SJSA1 (cell line): ENCODE data around the gene SDK2. TPM values are rescaled to one million over a fixed set of nuclear protein-coding genes. Genes with fewer than 3 reads are reported as not detected.

Experiments
- DNase-seq, 2 experiments: peaks; one replicate each; pipeline ENCODE4 v3.0.0-alpha.2; 2015 to 2020; ENCODE audit warnings: low spot score in 2 of 2, low read depth in 1 of 2
- H3K27ac ChIP-seq: fragments of 250-450 bp; sonication (Bioruptor Pico); 2 replicates; pipeline ENCODE4 v1.5.1; 2020; ENCODE audit warnings: mild to moderate bottlenecking, moderate library complexity
- H3K27me3 ChIP-seq: fragments of 250-450 bp; sonication (Bioruptor Pico); replicated peaks from 2 replicates; pipeline ENCODE4 v1.5.1; 2020; ENCODE audit warnings: mild to moderate bottlenecking, moderate library complexity
- H3K36me3 ChIP-seq: fragments of 250-450 bp; sonication (Bioruptor Pico); 2 replicates; pipeline ENCODE4 v1.5.1; 2020; ENCODE audit warnings: mild to moderate bottlenecking
- H3K4me1 ChIP-seq: fragments of 250-450 bp; sonication (Bioruptor Pico); replicated peaks from 2 replicates; pipeline ENCODE4 v1.6.1; 2021; ENCODE audit warnings: mild to moderate bottlenecking
- H3K4me3 ChIP-seq: fragments of 250-450 bp; sonication (Bioruptor Pico); 2 replicates; pipeline ENCODE4 v1.5.1; 2020; ENCODE audit warnings: mild to moderate bottlenecking
- H3K9me3 ChIP-seq: fragments of 250-450 bp; sonication (Bioruptor Pico); replicated peaks from 2 replicates; pipeline ENCODE4 v1.5.1; 2020; ENCODE audit warnings: mild to moderate bottlenecking
- total RNA-seq: library from RNA; depleted of rRNA; stranded (reverse); fragments of >200 nt; shearing (Covaris generic); gene quantifications from 2 replicates; pipeline ENCODE4 v1.2.3, GENCODE V29; 2014

The SDK2 gene
- total RNA-seq, 1 experiment from 2014 or later: 0.05 TPM

- no peak for DNase-seq
- no peak overlapping the region for H3K27ac ChIP-seq
- H3K4me3 ChIP-seq: no peak overlapping the region
- peaks cover 61% of the 10 kb centered on the region for H3K27me3 ChIP-seq
- H3K4me1 ChIP-seq: no peaks in the 10 kb centered on the region
- H3K36me3 ChIP-seq: no peaks in the 10 kb centered on the region
- H3K9me3 ChIP-seq: no peaks in the 10 kb centered on the region
These were observed 67.6 kb downstream of the SDK2 start for GRCh38 chr17:73576556-73577098.

- Histone ChIP-seq H3K4me1 (no peaks in the 10 kb centered on the region), H3K4me3 (no peak overlapping the region), H3K27ac (no peak overlapping the region), H3K27me3 (peaks cover 56% of the 10 kb centered on the region), H3K36me3 (no peaks in the 10 kb centered on the region), H3K9me3 (no peaks in the 10 kb centered on the region)
- no peak for DNase-seq
These were observed 68.6 kb downstream of the SDK2 start for GRCh38 chr17:73575470-73576221.

- no peaks in the 10 kb centered on the region for H3K9me3 ChIP-seq
- H3K4me3 ChIP-seq: no peak overlapping the region
- no peaks in the 10 kb centered on the region for H3K36me3 ChIP-seq
- no peaks in the 10 kb centered on the region for H3K4me1 ChIP-seq
- no peak overlapping the region for H3K27ac ChIP-seq
- peaks cover 54% of the 10 kb centered on the region for H3K27me3 ChIP-seq
- DNase-seq: no peak
These were observed 72.6 kb downstream of the SDK2 start for GRCh38 chr17:73571511-73572130.

DNA sequence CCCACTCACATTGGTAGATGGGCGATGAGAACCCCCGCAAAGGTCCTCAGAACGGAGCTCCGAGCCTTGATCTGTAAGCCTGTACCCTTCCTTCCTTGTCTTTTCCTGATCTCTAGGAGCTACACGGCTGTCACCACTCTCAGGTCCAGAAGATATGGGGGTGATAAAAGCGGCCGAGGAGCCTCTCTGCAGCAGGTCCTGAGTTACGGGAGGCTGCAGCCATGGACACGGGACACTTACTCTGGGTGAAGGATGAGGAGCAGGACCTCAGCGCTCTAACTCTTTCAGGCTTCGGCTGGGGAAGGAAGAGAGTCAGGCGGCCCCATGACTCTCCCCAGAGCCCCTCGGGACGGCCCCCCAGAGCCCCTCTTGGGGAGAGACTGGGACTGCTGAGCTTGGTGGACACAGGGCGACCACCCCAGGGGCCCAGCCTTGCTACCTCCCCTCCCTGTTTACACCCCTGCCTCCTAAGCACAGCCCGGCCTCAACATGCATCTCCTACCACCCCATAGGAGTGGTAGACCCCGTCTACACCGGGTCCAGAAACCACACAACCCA, 74.4 kb downstream of the SDK2 start:
- no peak for DNase-seq
- Histone ChIP-seq H3K4me3 (no peak overlapping the region), H3K4me1 (no peaks in the 10 kb centered on the region), H3K27ac (no peak overlapping the region), H3K36me3 (no peaks in the 10 kb centered on the region), H3K9me3 (no peaks in the 10 kb centered on the region), H3K27me3 (peaks cover 46% of the 10 kb centered on the region)

DNA sequence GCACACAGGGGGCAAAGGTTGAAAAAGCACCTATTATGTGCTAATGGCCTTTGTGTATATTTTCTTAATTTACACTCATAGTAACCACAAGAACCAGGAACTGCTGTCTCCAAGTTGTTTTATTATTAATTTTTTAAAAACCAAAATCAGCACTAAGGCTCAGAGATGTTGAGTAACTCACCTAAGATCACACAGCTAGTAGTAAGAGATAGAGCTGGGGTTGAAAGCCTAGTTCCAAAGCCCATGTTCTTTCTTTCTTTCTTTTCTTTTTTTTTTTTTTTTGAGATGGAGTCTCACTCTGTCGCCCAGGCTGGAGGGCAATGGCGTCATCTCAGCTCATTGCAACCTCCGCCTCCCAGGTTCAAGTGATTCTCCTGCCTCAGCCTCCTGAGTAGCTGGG, 75.3 kb downstream of the SDK2 start:
- Histone ChIP-seq H3K4me1 (no peaks in the 10 kb centered on the region), H3K4me3 (no peak overlapping the region), H3K9me3 (no peaks in the 10 kb centered on the region), H3K36me3 (no peaks in the 10 kb centered on the region), H3K27ac (no peak overlapping the region), H3K27me3 (peaks cover 44% of the 10 kb centered on the region)
- DNase-seq: no peak

GRCh38 chr17:73566905-73567782, 77.1 kb downstream of the SDK2 start:
- H3K27me3 ChIP-seq: peaks cover 45% of the 10 kb centered on the region
- H3K36me3 ChIP-seq: no peaks in the 10 kb centered on the region
- no peaks in the 10 kb centered on the region for H3K4me1 ChIP-seq
- H3K9me3 ChIP-seq: no peaks in the 10 kb centered on the region
- no peak overlapping the region for H3K4me3 ChIP-seq
- DNase-seq: no peak
- no peak overlapping the region for H3K27ac ChIP-seq

GRCh38 chr17:73564843-73565242, 79.4 kb downstream of the SDK2 start:
- Histone ChIP-seq H3K4me1 (no peaks in the 10 kb centered on the region), H3K27ac (no peak overlapping the region)
- no peak for DNase-seq

GRCh38 chr17:73562896-73563295, 81.3 kb downstream of the SDK2 start:
- DNase-seq: no peak

More at GRCh38 chr17:73564843-73565242, 79.4 kb downstream of the SDK2 start:
- H3K27me3 ChIP-seq: peaks cover 41% of the 10 kb centered on the region
- no peaks in the 10 kb centered on the region for H3K9me3 ChIP-seq
- no peaks in the 10 kb centered on the region for H3K36me3 ChIP-seq
- H3K4me3 ChIP-seq: no peak overlapping the region

DNA sequence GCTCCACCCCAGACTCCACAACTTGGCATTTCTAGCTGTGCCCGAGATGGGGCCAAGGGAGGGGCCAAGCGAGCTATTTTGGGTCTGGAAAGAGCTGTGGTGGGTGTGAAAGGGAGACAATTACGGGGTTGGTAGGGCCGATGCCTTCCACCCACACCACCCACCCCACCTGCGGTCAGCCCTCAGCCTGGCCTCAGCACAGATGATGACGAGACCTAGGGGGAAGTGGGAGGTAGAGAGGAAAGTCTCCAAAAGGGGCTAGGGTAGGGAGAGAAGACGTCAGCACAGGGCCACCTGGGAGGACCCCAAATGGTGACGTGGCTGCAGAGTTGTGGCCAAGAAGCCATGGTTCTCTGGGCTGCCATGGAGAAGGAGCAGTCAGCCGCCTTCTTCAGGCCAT, 83.1 kb downstream of the SDK2 start:
- Histone ChIP-seq H3K4me1 (no peaks in the 10 kb centered on the region), H3K36me3 (no peaks in the 10 kb centered on the region)

More at GRCh38 chr17:73562896-73563295, 81.3 kb downstream of the SDK2 start:
- no peaks in the 10 kb centered on the region for H3K4me1 ChIP-seq
- H3K27ac ChIP-seq: no peak overlapping the region
- no peak overlapping the region for H3K4me3 ChIP-seq
- H3K9me3 ChIP-seq: no peaks in the 10 kb centered on the region
- no peaks in the 10 kb centered on the region for H3K36me3 ChIP-seq
- peaks cover 37% of the 10 kb centered on the region for H3K27me3 ChIP-seq

GRCh38 chr17:73560661-73561060, 83.6 kb downstream of the SDK2 start:
- Histone ChIP-seq H3K4me3 (no peak overlapping the region), H3K27me3 (peaks cover 53% of the 10 kb centered on the region), H3K27ac (no peak overlapping the region), H3K9me3 (no peaks in the 10 kb centered on the region; the same call in 1 of the 2 replicates), H3K36me3 (no peaks in the 10 kb centered on the region), H3K4me1 (no peaks in the 10 kb centered on the region)
- no peak for DNase-seq

More for the DNA sequence above, 83.1 kb downstream of the SDK2 start:
- no peak overlapping the region for H3K27ac ChIP-seq
- no peak for DNase-seq
- H3K27me3 ChIP-seq: peaks cover 53% of the 10 kb centered on the region
- H3K9me3 ChIP-seq: no peaks in the 10 kb centered on the region; the same call in 1 of the 2 replicates
- H3K4me3 ChIP-seq: no peak overlapping the region

GRCh38 chr17:73559532-73559931, 84.7 kb downstream of the SDK2 start:
- no peak for DNase-seq
- Histone ChIP-seq H3K36me3 (no peaks in the 10 kb centered on the region), H3K27ac (no peak overlapping the region), H3K27me3 (peaks cover 50% of the 10 kb centered on the region), H3K4me3 (no peak overlapping the region), H3K9me3 (no peaks in the 10 kb centered on the region; the same call in 1 of the 2 replicates), H3K4me1 (no peaks in the 10 kb centered on the region)

DNA sequence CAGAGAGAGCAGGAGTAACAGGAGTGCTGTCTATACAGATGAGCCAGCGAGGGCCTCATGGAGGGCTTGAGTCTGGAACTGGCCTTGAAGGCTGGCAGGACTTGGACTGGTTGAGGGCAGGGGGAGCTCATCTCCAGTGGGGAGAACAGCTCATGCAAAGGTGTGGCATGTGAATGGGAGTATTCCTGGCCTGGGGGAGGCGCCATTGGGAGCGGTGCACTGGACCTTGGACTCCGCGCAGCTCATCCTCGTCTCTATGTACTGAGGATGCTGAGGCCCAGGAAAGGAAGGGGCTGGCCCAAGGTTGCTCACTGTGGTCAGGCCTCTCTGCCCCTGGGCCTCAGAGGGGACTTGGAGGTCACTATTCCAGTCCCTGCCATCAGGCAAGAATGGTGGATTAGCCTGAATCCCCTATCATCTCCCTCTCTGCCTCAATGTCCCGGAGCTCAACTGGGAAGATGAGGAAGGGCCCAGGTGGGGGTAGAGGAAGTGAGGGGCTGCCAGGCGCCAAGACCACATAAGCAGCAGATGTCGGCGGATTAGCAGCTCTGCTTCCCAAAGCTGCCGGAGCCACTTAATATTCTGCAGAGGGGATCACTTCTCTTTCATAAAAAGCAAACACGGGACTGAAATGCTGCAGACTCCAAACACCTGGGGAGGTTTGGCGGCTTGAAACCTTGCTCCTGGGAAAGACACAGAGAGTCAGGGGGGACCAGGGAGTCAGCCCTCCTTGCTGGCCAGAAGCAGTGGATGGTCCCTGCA, 88.9 kb downstream of the SDK2 start:
- Histone ChIP-seq H3K4me1 (no peaks in the 10 kb centered on the region), H3K4me3 (no peak overlapping the region), H3K9me3 (no peaks in the 10 kb centered on the region; the same call in 1 of the 2 replicates)

DNA sequence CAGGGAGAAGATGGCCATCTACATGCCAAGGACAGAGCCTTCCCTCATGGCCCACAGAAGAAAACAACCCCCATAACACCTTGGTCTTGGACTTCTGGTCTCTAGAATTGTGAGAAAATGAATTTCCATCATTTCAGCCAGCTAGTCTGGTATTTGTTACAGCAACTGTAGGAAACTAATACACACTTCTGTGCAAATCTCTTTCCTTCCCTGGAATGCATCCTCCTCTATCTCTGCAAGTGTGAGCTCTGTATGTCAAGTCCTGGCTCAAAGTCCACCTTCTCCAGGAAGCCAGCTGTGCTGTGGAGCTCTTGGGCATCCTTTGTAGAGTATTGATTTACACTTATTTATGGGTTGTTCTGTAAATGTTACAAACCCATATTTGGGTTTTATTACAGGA, 89.7 kb downstream of the SDK2 start:
- Histone ChIP-seq H3K27ac (no peak overlapping the region), H3K4me1 (no peaks in the 10 kb centered on the region), H3K36me3 (no peaks in the 10 kb centered on the region), H3K27me3 (peaks cover 71% of the 10 kb centered on the region), H3K4me3 (no peak overlapping the region), H3K9me3 (no peaks in the 10 kb centered on the region; the same call in 1 of the 2 replicates)
- no peak for DNase-seq

More for the DNA sequence above, 88.9 kb downstream of the SDK2 start:
- no peak for DNase-seq
- Histone ChIP-seq H3K36me3 (no peaks in the 10 kb centered on the region), H3K27me3 (peaks cover 67% of the 10 kb centered on the region), H3K27ac (no peak overlapping the region)
